Activated T-helper 1 cell treated with anti-CD3 and anti-CD28 coated beads, Interleukin-2, amount 50 U/mL, for 16 hours (primary cell): ENCODE results near the gene TANGO2.

Experiments used
- DNase-seq, 2 donors: peaks; one replicate each; pipeline ENCODE4 v3.0.0-alpha.2; 2020; ENCODE audit warnings: low read depth in 1 of 2, low spot score in 1 of 2

TANGO2 gene

DNA sequence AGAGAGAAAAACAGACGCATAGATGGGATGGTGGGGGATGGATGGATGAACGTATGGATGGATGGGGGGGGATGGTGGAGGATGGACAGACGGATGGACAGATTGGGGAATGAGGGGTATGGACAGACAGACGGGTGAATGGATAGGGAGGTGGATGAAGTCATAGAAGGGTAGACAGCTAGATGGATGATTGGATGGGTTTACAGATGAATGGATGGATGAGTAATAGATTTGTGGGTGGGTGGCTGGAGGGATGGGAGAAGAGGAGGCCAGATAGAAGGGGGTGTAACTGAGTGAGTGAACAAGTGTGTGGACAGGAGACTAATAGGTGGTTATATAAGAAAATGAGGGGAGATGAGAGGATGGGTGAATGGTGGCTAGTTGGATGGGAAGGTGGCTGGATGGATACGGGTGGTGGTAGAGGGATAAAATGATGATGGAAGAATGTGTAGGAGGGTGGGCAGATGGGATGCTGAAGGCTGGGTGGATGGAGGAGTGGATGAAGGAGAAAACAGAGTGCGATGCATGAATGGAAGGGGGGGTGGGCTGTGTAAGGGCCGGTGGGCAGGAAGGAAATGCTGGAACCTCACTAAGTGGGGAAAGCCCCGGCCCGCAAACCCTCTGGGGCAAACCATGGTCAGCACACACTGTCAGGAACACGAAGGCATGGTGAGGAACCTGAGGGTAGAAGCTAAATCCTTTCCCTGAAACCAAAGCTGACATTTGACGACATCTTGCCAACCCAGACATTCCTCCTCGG lies 25.9 kb upstream of the TANGO2 start:
- DNase-seq, result no peak

DNA sequence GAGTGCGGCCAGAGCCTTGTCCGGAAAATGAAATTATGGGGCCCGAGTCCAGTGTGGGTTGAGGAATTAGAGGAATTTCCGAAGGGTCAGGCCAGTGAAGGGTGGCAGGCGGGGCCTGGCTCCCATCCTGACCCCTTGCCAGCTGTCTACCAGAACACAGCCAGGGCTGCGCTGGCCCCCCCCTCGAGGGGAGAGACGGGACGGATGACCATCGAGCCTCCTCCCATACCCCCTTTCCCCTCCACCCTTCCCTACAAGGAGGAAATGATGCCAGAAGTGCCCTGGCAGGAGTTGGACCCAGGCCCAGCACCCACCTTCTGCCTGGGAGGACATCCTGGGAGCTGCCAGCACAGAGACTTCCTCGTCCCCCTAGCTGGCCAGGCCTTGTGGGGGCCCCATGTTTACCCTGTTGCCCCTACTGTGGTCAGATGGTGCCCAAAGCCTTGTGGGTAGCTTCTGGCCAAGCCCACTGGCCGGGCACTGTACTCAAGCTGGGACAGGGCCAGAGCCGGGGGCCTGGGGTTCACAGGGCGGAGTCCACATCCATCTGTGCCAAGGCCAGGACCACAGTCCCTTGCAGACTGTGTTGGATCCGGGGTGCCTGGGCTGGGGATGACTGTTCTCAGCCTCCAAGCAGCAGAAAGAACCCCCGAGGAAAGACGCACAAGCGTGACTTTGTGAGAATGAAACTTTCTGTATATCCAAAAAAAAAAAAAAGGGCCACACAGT lies 25.1 kb upstream of the TANGO2 start:
- no peak for DNase-seq

DNA sequence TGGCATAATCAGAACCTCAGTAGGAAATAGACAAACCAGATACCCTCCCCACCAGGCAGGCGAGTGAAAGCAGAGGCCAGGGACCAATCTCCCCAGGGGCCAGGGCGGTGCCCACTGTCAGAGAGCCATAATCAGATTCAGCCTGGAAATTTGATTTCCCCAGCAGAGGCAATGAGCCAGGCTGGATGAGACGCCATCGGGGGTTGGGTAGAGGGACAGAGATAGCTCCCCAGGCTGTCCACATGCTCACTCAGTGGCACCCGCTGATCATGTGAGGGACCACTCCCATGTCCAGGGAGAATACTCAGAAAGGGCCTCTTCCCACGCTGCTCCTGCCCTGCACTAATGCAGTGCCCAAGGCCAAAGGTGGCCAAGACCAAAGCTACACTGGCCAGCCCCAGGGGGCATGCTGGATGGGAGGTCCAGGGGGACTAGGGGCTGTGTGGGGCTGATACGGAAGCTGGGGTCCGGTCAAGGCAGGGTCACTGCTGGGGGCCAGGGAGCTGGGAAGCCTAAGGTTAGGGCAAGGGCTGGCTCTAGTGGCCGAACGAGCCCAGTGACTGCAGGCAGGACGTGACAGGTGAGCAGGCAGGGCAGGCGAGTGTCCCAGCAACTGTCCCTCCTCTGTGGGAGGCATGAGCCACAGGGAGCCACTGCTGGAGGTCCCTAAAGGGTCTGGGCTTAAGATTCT lies 24.1 kb upstream of the TANGO2 start:
- no peak for DNase-seq

DNA sequence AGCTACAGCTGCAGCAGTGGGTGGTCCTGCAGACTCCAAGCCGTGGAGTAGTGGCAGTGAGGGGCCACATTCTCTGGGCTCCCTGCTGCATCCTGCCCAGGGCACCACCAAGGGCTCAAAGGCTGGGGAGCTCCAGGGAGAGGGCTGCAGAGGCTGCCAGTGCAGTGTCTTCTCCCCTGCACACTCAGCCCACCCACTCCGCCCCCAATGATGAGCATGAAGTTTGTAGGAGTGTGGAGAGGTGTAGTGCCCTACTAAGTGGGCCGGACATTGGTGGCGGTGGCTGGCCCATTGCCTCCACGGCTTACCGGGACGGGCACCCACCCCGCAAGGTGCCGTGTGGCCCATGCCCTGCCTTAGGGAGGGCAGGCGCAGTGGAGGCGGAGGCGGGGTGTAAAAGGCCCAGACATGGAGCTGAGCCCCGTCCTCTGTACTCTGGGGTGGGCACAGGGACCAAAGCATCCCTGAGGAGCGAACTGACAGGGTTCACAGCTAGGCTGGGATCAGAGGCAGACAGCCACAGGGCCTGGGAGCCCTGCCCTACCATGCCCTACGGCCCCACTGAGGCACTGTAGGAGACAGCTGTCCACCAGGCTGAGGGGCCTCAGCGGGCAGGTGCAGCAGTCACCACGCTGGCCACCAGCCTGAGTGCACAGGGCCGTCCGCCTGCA lies 23.2 kb upstream of the TANGO2 start:
- DNase-seq, result no peak

DNA sequence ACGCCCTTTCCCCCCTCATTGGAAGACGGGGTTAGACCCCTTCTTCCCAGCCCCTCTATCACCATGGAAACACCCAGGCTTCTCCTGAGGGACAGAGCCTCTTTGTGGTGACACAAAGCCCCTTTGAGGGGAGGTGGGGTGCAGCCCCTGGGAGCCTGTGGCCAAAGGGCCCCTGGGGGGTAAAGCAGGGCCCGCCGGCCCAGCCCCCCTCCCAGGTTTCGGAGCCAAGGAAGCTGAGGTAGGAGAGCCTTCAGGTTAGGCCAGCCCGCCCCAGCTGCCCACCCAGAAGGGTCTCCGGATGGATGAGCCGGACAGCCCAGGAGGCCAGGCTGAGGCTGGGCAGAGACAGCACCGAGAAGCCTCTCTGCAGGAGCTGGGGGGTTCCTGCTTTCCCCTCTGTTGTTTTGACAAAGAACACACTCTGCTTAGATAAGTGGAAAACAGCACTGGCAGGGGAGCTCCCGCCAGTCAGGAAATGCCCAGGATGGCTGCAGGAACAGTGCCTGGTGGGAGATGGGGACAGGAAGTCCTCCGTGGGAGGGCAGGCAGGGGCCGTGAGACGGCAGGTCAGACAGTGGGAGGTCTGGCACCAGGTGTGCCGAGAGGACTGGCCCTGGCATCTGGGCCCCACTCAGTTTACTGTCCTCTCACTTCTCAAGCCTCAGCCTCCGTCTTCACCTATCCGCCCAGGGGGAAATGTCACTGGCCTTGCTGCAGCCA lies 22.5 kb upstream of the TANGO2 start:
- DNase-seq, result no peak

DNA sequence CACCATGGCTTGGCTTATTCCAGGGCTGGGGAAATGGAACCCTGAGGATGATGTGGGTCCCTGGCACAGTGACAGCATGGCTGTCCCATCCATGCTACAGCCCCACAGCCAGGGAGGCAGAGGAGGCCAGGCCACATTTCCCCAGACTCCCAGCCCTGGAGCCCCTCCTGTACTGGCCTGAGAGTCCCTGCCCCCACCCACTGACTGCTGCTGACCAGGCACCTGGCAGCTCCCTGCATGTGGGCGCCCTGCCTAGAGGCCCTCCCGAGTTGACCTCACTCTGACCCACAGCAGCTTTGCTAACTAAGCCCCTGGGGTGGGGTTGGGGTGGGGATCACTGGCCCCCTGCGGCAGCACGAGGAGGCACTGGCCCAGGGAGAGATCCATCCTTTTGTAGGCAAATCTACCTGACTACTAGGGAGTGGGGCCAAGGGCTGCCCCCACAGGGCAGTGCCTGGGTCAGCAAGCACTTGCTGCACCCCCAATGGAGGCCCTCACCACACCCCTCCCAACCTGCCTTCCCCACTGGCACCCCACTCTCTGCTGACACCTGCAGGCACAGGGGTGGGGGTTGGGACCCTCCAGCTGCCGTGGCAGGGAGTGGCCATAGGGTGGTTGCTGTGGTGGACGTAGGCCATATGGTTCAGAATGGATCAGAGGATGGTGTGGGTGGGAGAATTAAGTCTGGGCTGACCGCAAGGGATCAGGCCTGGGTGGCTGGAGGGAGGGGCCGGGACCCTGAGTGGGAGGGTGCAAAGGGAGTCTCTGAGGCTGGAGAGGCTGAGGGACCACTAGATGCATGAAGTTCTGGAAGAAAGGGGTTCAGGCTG lies 21.7 kb upstream of the TANGO2 start:
- DNase-seq, result no peak

DNA sequence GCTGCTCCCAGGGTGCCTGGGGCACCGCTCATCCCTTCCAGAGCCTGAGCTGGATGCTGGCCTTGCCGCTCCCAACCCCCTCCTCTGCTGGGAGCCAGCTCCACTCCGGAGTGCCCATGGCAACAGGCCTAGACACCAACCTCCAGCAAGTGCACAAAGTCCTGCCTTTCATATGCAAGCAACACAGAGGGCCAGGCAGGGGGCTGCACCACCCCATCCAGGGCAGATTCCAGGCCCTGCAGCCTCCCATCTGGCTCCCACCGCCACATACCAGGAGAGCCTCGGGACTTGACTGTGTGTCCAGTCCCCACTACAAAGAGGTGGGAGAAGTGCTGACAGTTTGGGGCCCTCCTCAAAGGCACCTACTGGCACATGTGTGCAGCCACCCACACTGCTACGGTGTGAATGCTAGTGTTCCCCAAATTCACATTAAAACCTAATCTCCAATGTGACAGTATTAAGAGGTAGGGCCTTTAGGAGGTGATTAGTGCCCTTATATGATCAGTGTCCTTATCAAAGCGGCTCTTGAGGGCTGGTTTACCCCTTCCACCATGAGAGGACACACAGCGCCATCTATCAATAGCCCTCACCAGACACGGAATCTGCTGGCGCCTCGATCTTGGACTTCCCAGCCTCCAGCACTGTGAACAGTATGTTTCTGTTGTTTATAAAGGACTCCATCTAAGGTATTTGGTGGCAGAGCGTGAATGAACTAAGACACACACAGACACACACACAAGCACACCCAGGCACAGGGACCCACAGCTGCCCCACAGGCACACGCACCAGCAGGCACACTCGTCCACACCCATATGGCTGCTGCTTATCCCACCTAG lies 20.4 kb upstream of the TANGO2 start:
- DNase-seq, result no peak

DNA sequence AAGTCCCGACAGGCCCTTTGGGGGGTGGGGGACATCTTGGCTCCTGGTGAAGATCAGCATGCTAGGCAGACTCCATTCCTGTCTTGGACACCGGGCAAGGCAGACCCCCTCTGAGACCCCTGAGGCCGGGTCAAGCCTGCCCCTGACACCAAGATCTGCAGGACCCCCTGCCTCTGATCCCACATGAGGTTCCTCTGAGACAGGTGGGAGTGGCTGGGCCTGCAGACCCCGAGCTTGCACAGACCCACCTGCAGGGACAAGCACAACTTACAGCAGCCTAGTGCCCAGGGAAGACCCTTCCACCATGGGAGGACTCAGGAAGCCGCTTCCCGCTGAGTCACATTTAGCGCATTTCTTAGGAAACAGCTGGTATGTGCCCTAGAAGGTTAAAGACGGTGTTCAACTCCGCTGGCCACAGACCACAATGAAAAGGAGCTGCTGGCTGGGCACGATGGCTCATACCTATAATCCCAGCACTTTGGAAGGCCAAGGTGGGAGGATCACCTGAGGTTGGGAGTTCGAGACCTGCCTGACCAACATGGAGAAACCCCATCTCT lies 19.8 kb upstream of the TANGO2 start:
- DNase-seq, result no peak

DNA sequence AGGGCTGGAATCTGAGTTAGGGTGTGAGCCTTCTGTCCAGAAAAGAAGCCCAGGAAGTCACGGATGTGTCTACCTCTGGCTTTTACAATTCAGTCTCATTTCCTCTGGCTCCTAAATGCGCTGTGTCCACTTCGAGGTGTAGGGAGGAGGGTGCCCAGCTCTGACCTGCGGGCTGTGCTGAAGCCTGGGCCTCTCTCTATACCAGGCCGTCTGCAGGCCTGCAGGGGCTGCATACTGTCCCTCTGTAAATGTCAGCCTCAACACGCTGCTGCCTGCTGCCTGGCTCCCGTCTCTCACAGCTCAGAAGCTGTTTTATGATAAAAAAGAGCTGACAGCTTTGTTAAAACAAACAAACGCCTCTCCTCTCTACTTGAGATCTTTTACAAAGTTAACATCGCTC lies 18.8 kb upstream of the TANGO2 start:
- no peak for DNase-seq

DNA sequence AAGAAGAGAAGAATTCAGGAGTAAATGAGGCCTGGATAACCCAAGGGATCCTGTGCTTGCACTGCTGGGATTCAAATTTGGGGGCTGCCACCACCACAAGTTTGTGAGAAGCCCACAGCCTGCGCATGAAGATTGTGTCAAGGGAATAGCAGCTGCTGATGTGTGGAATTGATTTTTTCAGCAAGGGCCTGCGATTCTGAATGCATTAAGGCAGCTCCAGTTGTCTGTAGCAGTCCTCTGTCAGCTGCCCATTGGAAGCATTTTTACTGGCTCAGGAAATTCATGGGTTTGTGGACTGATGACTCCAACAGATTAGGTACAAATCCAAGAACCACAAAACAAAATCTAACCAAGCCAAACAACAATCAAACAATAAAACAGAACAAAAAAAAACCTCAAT lies 18.3 kb upstream of the TANGO2 start:
- DNase-seq, result no peak

DNA sequence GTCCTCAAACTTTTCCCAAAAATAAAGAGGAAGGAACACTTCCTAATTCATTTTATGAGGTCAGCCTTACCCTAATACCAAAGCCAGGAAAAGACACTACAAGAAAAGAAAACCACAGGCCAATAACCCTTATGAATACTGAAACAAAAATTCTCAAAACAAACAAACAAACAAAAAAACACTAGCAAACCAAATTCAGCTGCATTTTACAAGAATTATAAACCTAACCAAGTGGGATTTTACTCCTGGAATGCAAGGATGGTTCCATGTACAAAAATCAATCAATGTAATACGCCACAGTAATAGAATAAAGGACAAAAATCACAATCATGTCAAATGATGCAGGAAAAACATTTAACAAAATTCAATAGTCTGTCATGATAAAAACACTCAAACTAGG lies 17.6 kb upstream of the TANGO2 start:
- DNase-seq, result no peak

DNA sequence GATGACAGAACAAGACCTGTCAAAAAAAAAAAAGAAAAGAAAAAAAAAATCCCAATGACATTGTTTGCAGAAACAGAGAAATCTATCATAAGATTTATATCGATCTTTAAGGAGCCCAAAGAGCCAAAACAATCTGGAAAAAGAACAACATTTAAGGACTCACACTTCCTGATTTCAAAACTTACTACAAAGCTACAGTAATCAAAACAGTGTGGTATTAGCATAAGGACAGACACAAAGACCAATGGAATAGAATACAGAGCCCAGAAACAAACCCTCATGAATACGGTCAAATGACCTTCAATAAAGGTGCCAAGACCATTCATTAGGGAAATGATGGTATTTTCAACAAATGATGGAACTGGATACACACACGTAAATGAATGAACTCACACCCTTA lies 16.4 kb upstream of the TANGO2 start:
- DNase-seq, result no peak

DNA sequence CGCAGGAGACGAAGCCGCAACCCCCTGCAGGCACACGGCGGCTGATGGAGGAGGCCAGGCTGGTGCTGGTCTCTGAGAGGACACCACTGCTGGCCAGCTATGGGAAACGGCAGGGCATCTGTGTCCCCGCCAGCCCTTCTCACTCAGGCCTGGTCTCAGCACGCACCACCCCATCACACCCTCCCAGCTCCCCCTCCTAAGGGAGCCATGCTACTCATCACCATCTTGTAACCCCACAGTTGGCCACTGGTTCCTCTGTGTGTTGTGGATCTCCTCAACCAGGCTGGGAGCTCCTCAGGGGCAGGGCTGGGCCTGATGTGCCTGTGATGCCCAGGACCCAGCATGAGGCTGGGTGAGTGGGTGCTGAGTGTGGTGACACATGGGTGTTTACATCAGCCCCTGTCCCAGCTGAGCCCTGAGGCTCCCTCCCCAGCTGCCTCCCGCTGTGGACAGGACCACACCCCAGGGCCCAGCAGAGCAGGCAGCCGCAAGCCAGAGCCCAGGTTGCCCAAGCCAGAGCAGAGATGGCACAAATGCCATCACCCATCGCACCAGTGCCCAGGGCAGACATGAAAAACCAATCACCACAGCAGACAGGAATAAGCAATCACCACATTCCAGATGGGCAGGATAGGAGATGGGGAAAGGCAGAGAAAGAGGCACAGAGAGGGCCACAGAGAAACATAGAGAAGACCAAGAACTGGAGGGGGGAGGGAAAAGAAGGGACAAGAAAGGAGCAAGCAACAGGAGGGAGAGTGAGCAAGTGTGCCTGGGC lies 12.5 kb upstream of the TANGO2 start:
- DNase-seq, result no peak

DNA sequence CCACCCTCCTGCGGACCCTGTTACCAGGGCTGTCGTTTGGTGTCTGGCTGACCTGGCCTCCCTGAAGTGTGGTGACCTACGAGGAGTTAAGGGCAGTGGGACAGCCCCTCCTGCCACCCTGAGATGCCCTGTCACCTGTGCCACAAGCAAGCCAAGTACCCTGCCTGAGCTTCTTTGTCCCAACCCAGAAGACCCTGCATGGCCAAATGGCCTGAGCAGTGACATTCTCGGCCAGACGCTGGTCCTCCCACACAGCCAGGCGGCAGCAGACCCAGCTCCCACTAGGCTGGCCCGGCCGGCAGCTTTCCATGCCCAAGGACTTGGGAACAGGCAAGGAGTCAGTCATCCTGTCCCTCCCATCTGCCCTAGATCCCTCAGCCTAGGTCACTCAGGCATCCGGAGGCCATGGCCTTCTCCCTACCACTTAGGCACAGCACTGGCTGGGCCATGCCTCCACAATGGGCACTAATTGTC lies 11.9 kb upstream of the TANGO2 start:
- no peak for DNase-seq

DNA sequence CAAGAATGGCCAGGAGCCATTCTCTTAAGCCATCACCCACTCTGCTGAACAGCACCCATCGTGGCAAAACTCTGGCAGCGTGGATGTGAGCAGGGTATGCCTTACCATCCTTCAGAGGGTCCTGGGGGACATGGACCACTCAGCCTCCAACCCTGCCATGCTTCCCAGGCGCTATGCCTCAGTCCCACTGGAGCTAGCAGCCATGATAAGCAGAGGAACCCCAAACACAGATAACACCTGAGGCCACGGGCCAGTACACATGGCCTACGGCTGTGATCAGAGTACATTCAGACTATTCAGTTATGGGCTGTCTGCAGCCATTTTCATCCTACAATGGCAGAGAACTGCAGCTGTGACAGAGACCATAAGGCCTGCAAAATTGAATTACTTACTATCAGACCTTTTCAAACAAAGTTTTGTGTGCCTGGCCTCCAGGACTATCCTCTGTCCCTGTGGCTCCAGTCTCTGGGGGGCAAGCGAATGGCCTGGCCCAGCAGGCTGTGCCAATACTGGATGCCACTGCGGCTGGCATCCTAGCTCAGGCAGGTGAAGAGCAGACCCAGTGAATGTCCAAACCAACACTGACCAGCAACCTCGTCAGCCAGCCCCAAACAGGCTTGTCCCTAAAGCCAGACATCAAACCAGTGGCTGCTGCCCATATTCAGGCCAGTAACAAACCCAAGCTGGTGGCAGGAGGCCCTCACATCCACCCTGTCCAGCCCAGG lies 11.2 kb upstream of the TANGO2 start:
- no peak for DNase-seq

DNA sequence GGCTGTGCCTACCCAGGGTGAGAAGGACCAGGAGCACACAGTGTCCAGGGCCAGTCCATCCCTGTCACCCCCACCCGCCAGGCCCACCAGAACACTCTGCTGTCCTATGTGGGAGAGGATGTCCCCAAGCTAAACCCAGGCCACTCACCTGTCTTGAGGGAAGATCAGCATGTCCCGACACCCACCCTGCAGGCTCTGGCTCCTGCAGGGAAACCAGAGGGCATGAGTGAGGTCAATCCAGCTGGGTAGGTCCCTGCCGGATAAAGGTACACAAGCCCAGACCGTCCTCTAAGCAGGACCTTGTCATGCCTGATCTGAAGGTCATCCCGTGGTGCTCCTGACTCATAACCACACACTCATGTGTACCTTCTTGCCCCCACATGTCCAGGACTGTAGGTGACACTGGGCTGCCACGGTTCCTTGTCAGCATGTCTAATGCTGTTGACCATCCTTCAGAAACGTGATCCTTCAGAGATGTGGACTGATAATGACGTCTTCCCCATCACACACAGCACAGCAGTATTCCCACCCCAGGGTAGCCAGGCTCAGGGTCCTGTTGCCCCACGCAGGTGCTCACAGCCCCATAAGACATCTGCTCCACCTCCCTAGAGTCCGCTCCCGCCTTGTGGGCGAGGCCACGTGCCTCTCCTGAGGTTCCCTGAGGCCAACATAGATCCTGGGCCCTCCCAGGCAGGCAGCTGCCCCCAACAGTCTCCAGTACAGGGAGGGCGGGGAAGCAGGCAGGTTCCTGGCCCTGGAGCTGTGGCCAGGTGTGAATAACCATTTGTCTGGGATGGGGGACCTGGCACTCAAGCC lies 10.4 kb upstream of the TANGO2 start:
- DNase-seq, result no peak
